Erythroblast (primary cell): ENCODE results near the gene CACNA1C.

Experiments used
- GATA1 ChIP-seq: IDR thresholded peaks from 2 replicates; pipeline ENCODE4 v1.6.1; 2011; ENCODE audit warnings: low read depth, mild to moderate bottlenecking, control low read depth, low read length, moderate library complexity
- POLR2A ChIP-seq: IDR thresholded peaks from 2 replicates; pipeline ENCODE4 v1.6.1; 2011; ENCODE audit warnings: mild to moderate bottlenecking, low read length

- no peak for TF ChIP-seq POLR2A
- TF ChIP-seq GATA1: no peak
These were observed 256.9 kb downstream of the CACNA1C start for GRCh38 chr12:2309647-2310046.
